Astrocyte (in vitro differentiated cells and primary cell): ENCODE data around the gene TEKT2.

ENCODE experiments used
- CTCF ChIP-seq: IDR thresholded peaks from 2 replicates; pipeline ENCODE4 v1.5.1; 2011; ENCODE audit warnings: low read depth, mild to moderate bottlenecking, inconsistent platforms, low read length, moderate library complexity; ENCODE audit not compliant: insufficient read depth
- EZH2 ChIP-seq: IDR thresholded peaks from 2 replicates; pipeline ENCODE4 v1.6.1; 2012; ENCODE audit warnings: mild to moderate bottlenecking, low read length, inconsistent platforms; ENCODE audit not compliant: insufficient read depth

GRCh38 chr1:36094621-36095061, 10.7 kb downstream of the TEKT2 start:
- no peak for TF ChIP-seq CTCF
- TF ChIP-seq EZH2: no peak
